SHP77 treated with DMSO at 0.1 percent for 48 hours (cell line): Measurements from ENCODE around the gene GATAD2B.
"Not testable (repeated sequence)": the region's sequence is repeated elsewhere in the genome, so short reads cannot be mapped to it uniquely, and the experiment has no call there.

Experiments
- DNase-seq: peaks from one replicate; lab custom pipeline; 2025; lab: John Stamatoyannopoulos, UW

The GATAD2B gene

DNA sequence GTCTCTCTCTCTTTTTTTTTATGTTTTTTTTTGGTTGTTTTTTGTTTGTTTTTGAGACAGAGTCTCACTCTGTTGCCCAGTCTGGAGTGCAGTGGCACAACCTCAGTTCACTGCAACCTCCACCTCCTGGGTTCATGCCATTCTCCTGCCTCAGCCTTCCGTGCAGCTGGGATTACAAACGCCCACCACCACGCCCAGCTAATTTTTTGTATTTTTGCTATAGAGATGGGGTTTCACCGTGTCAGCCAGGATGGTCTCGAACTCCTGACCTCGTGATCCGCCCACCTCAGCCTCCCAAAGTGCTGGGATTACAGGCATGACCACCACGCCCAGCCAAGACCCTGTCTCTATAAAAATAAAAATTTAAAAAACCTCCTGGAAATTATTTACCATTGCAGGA, 88.8 kb downstream of the GATAD2B start:
- not testable (repeated sequence) for DNase-seq

DNA sequence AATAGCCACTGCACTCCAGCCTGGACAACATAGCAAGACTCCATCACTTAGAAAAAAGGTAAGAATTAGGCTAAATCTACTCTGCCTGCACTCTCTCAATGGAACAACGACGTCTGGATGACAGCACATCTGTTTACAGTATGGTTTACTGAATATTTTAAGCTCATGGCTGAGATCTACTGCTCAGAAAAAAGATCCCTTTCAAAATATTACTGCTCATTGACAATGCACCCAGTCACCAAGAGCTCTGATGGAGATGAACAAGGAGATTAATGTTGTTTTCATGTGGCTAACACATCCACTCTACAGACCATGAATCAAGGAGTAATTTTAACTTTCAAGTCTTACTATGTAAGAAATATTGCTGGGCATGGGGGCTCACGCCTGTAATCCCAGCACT, 89.6 kb downstream of the GATAD2B start:
- DNase-seq: no peak

DNA sequence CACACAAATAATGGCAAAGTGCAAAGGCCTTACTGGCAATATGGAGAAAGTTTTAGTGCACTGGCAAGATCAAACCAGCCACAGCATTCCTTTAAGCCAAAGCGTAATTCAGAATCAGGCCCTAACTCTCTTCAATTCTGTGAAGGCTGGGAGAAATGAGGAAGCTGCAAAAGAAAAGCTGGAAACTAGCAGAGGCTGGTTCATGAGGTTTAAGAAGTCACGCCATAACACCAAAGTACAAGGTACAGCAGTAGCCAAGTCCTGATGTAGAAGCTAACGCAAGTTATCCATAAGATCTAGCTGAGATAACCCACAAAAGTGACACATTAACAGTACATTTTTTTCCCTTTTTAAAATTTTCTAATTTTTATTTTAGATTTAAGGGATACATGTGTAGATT, 90.5 kb downstream of the GATAD2B start:
- no peak for DNase-seq

DNA sequence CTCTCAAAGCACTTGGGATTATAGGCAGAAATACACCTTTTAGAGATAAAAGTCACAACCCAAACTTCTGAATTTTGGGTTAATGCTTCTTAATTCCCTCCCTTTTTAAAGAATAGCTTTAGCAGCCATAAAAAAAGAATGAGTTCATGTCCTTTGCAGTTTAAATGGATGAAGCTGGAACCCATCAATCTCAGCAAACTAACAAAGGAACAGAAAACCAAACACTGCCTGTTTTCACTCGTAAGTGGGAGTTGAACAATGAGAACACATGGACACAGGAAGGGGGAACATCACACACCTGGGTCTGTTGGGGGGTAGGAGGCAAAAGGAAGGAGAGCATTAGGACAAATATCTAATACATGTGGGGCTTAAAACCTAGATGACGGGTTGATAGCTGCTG, 91.7 kb downstream of the GATAD2B start:
- no peak for DNase-seq

DNA sequence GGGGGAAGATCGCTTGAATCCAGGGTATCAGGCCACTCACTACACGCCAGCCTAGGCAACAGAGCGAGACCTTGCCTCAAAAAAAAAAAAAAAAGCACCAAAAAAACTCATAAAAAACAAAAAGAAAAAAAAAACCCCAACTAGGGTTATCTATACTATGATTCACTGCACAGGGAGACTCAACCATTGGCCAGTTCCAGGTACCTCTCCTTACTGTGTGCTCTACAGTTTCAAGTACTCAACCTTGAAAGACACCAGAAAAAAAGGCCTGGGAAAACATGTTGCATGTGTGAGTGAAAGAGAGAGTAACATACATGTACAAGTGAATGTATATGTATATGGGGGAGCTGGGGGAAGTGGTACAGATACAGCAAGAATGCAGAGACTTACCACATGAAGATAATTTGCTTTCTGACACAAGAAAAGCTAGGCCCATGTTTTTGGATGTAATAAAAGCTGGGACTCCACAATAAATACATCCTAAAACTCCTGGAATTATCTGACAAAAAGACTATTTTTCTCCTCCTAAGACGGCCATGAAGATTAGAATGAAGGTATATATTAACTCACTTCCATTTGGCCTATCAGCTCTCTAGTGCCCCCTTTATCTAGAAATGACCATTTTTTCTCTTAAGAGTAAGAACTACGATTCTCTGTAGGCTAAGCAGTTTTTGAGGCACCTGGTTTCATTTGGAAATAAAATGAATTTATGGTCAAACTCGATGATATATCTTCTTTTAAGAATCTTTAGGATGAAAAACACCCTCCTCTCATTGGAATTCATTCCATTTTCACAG, 95.4 kb downstream of the GATAD2B start:
- DNase-seq: no peak

DNA sequence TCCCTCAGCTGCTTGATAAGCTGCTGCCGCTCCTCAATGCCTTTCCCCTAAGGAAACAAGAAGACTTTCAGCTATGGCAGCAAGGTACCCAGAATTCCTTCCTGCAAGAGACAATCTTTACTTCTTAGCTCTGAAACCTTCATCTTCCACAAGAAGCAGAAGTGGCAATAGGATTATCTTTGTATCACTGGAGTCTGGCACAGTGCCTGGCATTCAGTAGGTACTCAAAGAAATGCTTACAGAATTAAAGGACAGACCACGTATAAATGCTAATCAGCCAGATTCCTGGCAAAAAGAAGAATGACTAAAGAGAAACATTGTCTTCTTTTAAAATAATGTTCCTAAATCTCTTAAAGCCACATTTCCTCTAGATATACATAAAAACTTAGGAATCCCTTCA, 103.9 kb downstream of the GATAD2B start:
- no peak for DNase-seq

DNA sequence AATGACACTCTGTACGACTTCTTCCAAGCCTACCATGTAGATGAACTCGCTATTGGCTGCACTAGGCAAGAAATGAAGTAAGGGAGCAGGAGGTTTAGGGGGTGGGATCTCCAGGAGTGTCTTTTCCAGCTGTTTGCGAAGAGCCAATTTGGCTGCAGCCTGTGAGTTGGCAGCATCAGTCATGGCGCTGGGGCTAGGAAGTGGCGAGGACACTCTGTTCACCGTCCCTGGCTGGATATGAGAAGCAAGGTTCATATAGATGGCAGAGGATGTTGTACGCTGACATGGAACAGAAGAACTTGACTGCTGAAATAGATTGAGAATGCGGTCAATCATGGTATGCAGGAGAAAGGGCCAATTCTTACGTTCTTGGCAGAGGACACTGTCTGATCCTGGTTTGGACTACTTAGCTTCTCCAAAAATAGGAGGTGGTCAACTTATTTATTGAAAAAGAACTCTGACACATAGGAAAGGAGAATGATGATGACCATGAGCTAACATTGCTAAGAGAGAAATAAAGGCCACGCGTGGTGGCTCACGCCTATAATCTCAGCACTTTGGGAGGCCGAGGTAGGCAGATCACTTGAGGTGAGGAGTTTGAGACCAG, 106.4 kb downstream of the GATAD2B start:
- no peak for DNase-seq

DNA sequence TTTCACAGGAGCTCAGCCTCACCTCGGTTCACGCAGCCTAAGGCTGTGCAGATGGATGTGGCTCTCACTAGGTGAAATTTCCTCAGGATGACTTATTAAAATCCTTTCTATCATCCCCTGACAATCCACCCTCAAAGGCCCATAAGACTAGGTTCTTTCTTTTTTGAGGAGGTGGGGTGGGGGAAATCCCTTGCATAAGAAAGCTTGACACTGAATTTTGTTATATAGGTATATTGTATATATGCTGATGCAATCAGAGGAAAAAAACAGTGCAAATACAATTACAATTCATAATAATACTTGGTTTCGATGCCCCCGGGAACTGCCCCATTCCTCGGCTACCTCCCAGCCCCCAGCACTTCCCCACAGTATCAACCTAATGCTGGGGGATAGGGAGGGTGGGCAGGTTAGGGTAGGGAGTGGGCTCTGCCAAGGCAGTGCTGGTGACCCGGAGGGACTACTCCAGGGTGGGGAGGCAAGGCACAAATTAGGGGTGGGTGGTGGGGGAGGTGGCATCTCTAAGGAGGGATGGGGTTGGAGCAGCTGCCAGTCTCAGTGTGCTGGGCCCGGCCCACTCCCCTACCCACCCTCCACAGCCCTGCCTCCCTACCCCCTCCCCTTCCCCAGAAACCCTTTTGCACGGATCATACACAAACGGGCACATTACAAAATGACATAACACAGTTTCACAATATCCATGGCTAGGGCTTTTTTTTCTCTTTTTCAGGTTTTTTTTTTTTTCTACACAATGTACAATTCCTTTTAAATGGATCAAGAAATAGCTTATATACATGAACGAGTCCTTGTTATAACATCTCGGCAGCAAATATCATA, 116.7 kb downstream of the GATAD2B start:
- DNase-seq: no peak

DNA sequence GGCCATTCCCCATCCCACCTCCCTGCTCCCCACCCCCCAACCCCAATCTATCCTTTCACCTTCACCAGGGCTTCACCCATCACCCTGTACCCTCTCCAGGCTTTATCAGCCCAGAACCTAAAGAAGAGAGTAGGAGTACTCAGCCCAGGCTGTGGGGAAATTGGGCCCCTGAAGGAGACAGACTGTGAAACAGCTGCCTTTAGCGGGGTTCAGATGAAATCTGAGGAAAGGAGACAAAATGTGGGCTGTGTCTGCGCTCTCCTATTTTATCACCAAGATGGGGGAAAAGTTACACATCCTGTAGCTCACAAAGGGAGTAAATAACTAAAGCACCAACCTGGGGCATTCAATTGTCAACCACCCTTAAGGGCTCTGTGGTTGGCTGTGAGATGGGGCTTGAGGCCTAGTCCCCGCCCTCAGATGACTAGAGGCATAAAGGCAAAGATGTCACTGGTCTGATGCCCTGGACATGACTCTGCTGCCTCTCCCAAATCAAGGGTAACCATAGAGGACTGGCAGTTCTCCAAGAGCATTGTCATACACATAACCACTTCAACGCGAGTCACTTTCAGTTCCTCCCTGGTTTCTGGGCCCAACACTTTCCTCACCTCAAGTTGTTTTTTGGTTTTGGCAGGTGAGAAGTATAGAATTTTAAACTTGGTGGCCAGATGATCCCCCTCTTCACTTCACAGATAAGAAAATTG, 117.6 kb downstream of the GATAD2B start:
- no peak for DNase-seq

DNA sequence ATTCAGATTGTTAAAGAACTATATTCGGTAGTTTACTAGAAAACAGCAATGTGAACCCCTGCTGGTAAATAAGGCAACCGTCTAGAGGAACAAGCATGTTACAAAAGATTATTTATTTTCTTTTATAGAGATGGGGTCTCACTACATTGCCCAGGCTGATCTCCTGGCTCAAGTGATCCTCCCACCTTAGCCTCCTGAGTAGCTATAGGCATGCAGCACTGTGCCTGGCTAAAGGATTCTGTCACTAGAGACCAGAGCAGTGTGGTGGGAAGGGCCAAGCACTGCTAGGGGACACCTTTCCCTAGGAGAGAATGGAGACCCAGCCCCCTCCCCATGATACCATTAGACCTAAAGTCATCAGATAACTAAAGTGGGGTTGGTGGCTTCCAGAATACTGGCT, 118.7 kb downstream of the GATAD2B start:
- no peak for DNase-seq

DNA sequence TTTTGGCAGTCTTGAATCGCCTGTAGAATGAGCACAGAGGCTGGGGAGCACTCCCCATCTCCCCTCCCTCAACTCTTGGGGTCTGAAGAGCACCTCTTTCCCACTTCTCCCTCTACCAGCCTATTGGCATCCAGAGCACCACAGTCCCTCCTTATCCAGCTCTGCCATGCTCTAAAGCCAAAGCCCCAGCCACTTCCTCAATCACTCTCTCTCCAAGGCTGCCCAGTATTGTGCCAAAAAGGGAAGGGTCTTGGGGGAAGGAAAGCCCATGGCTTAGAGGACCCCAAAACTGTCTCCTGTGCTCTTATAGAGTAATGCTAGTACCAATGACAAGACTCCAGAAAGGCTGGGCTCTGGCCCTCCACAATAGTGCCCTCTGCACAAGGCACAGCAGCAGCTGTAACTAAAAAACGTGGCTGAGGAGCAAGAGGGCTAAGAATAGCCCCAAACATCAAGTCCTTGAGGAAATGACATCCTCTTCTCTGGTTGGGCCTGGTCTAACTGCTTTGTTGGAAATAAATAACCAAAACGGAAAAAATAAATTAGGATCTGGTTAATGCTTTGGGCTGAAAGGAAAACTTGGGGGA, 119.2 kb downstream of the GATAD2B start:
- no peak for DNase-seq

DNA sequence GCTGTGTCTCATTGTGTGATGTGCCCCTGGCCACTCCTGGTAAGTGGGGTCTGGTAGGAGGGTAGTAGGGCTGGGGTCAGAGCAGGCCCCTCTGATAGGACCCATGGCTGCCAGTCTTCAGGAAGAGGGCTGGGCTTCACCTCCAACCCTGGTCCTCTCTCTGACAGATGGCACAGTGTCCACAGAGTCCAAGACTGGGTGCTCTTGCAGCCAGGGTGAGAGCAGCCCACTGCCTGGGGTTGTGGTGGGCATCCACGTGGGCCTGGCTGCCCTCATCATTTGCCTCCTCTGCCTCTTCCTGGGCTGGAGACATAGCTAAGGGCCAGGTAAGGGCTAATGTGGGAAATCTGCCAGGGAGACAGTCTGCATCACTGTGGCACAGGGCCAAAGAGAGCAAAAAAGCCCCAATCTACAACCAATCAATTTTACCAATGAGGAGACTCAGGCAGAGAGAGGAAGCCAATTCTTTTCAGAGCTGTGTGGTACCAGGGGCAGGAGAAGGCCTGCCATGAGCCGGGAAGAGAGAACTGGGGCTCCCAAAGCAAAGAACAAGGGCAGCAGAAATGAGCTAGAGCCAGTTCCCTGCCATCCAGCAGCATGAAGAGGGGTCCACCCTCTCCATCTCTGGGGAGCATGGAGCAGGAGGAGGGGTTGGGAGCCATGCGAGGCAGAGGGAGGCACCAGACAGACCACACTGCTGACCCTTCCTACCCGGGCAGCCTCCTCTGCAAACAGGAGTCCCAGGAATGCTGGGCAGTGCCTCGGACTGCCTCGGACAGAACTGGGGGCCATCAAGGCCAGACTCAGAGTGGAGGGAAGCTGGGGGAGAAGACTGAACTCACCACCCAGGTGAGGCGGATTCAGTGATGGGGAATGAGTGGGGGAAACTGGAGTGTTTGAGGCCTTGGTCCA, 120.7 kb downstream of the GATAD2B start:
- no peak for DNase-seq

DNA sequence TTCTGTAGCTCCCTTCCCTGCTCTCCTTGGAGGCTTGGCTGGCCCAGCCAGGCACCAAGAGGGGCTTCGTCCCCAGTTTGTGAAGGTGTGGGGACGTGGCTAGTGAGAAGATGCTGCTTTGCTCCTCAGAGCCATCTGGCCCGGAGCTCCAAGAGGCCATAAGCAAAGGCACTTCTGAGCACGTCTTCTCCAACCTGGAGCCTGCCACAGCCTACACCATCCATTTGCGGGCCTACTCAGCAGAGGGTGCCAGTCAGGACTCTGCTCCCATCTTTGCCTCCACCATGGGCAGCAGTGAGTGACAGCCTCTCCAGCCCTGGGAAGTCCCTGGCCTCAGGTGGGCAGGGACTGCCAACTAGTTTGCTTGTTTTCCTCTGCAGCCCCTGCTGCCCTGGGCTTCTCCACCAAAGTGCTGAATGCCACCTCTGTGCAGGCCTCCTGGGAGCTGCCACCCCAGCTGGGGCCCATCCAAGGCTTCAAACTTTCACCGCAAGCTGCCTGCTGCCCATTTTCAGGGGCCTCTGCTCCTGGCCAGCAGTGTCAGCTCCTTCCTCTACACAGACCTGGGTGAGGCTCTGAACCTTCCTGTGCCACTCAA, 121.6 kb downstream of the GATAD2B start:
- no peak for DNase-seq

DNA sequence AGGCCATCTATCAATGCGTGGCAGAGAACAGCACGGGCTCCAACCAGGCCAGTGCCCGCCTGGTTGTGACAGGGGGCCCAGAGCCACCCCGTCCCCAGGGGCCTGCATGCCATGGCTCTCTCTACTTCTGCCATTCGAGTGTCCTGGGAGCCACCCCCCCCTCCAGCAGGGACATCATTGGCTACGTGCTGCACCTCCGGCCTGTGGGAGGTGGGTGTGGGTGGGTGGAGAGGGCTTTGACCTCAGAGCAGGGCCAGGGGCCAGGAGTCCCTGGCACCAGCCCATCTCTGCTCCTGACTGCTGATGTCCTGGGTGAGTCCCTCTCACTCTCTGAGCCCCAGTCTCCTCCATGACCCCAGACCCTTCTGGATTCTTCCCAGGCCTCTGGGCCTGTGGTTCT, 122.3 kb downstream of the GATAD2B start:
- DNase-seq: no peak

DNA sequence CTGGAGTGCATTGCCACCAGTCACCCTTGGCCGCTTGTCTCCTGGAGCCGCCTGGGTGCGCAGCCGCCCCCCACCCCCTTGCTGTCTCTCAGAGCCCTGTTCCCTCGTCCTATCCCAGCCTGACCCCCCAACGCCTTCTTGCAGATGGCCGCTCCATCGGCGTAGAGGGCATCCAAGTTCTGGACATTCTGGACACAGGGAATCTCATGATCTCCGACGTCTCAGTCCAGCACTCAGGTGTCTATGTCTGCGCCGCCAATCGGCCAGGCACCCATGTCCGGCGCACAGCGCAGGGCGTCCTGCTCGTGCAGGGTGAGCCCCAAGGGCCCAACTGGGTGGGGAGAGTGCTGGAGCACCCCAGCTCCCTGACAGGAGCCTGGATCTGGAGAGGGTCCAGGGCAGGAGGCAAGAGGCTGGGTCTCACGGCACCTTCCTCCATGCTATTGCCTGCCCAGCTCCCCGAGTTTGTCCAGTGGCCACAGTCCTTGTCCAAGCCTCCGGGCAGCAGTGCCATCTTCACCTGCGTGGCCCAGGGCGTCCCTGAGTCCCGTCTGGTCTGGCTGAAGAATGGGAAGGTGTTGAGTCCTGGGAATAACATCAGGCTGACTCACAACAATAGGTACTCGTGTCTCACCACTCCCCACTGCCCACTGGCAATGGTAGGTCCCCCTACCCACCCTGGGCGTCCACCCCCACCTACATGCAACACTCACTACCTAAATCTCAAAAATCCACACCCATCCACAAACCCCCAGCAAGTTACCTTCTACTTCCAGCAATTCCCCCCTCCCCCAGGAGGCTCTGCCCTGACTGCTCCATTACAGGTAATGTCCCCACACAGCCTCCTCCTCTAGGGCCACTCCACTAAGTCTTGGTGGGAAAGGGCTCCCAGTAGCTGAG, 123.0 kb downstream of the GATAD2B start:
- DNase-seq: no peak

DNA sequence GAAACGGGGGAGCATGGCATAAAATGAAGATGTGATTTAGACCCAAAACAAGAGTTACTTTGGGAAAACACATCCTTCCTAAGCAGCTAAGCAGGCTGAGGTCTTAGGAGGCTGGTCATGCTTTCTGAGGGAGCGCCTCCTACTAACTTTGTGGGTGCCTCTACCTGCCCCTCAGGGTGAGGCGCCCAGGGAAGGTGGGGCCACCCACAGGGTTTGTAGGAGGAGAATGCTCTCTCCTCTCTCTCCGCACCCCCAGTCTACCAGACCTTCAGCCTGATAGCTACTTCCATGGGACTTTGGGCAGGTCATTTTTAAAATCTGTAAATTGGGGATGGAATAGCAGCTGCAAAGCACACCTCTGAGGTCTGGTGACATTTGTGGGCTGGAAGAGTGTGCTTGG, 123.8 kb downstream of the GATAD2B start:
- DNase-seq: no peak

DNA sequence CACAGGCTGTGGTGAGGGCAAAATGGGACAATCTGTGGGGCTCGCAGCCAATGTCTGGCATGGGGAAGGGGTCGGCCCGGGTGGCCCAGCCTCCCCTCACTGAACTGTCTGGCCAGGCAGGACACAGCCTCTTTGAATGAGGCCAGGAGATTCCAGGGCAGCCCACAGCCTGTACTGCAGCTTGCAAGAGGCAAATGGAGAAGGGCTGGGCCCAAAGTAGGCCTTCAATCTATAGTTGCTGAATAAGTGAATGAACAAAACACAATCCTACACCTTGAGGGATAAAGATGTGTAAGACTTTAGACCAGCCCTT, 124.3 kb downstream of the GATAD2B start:
- no peak for DNase-seq

DNA sequence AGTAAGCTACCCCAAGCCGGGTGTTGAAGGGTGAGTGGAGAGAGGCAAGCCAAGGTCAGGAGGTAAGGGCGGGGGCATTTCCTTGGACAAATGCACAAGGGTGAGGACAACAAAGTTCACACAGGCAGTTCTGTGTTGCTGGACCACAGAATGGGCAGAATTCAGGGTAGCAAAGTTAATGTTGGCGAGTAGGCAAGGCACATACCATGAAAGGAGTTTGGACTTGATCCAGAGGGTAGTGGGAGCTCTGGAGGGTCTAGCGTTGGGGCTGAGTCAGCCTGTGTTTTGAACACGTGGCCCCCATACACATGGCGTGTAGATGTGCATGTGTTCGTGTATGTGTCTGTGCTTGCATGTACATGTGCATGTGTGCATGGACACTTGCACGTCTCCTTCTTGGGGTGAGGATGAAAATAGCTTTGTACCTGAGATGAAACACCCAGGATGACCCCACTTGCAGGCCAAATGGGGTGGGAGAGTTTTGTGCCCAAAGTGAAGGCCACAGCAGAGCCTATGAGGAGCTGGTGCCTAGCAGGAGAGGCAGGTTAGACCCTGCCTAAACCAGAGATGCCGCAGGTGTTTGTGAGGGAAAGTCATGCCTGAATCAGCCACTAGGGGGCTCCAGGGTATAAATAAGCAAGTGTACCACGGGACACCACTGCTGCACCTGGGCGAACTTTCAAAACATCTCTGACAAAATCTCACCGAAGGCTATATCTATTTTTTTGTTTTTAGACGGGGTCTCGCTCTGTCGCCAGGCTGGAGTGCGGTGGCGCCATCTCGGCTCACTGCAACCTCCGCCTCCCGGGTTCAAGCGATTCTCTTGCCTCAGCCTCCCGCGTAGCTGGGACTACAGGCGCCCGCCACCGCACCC, 125.7 kb downstream of the GATAD2B start:
- peak; percentile 79 for DNase-seq
